K562 (cell line): ENCODE results near the gene ITM2B. TPM values are rescaled to one million over a fixed set of nuclear protein-coding genes. Genes with fewer than 3 reads are reported as not detected.

Experiments used
- ATAC-seq: fragments of 200-7000 bp; cut with Tn5 transposase; 3 replicates; pipeline ENCODE4 v1.9.1; 2020; ENCODE audit warnings: moderate library complexity
- BruUV-seq: library from RNA; stranded (reverse); fragments of 400-500 nt; replicated peaks from 2 replicates; lab custom pipeline; 2021; lab: Mats Ljungman, UMichigan
- CTCF ChIA-PET: fragments of 300-600 bp; formaldehyde crosslinking; extraction: SDS; loops from one replicate; lab custom pipeline; 2021; ENCODE audit warnings: low intra/inter-chr PET ratio; lab: Yijun Ruan, JAX
- POLR2A ChIA-PET: fragments of 300-600, 350-650 bp; sonication (Branson Sonifier 250); formaldehyde crosslinking; extraction: SDS; loops from one replicate; lab custom pipeline; 2021; ENCODE audit warnings: antibody characterized with exemption, inconsistent platforms; lab: Yijun Ruan, JAX
- DNase-seq, 4 experiments: peaks; one replicate each; pipeline versions ENCODE4 v3.0.0 to v3.0.0-alpha.2; 2011 to 2018; ENCODE audit warnings: low spot score in 3 of 4, mixed read lengths in 3 of 4; ENCODE audit errors: extremely low read depth in 1 of 4
- FAIRE-seq: peaks from 2 replicates; lab custom pipeline; 2011; peaks lifted over from hg19 to GRCh38; lab: Jason Lieb, UNC
- H2AFZ ChIP-seq: 2 replicates; pipeline ENCODE4 v1.6.0; 2011; ENCODE audit warnings: low read depth, low read length, control low read depth, inconsistent platforms
- H3K27ac ChIP-seq: fragments of 200-600 bp; 3 replicates; pipeline ENCODE4 v1.8.0; 2011; ENCODE audit warnings: low read depth, mild to moderate bottlenecking, control low read depth, inconsistent platforms, low read length, moderate library complexity, mixed read lengths; ENCODE audit errors: extremely low read depth
- H3K27me3 ChIP-seq, 2 experiments: fragments of 300-600 bp in 1 of 2; 2 replicates in 1 of 2; 3 replicates in 1 of 2; pipeline versions ENCODE4 v1.6.0 to v1.8.0; 2011; ENCODE audit warnings: inconsistent platforms in 2 of 2, low read length in 2 of 2, mild to moderate bottlenecking in 1 of 2, mixed read lengths in 1 of 2, moderate library complexity in 1 of 2; ENCODE audit not compliant: control insufficient read depth in 2 of 2, insufficient read depth in 2 of 2
- H3K36me3 ChIP-seq: fragments of 300-600 bp; 3 replicates; pipeline ENCODE4 v1.8.0; 2011; ENCODE audit warnings: mild to moderate bottlenecking, low read length, inconsistent platforms; ENCODE audit not compliant: control insufficient read depth, insufficient read depth
- H3K4me1 ChIP-seq, 2 experiments: fragments of 200-600 bp in 1 of 2; replicated peaks in 1 of 2; 2 replicates in 1 of 2; 3 replicates in 1 of 2; pipeline versions ENCODE4 v1.5.1 to v1.8.0; 2011; ENCODE audit warnings: inconsistent platforms in 2 of 2, low read length in 2 of 2, mild to moderate bottlenecking in 1 of 2, mixed read lengths in 1 of 2, moderate library complexity in 1 of 2; ENCODE audit not compliant: control insufficient read depth in 2 of 2, insufficient read depth in 2 of 2
- H3K4me2 ChIP-seq: 2 replicates; pipeline ENCODE4 v1.6.1; 2011; ENCODE audit warnings: low read length, control low read depth, inconsistent platforms, mixed read lengths; ENCODE audit not compliant: insufficient read depth
- H3K4me3 ChIP-seq: fragments of 200-600 bp; sonication (generic), shearing (Covaris generic); 2 replicates; pipeline ENCODE4 v1.5.1; 2016; ENCODE audit warnings: control low read depth, inconsistent platforms
- H3K79me2 ChIP-seq: fragments of 200-600 bp; 3 replicates; pipeline ENCODE4 v1.8.0; 2011; ENCODE audit warnings: low read length, inconsistent platforms; ENCODE audit not compliant: control insufficient read depth, insufficient read depth
- H3K9ac ChIP-seq, 2 experiments: 2 replicates each; pipeline versions ENCODE4 v1.6.0 to v1.6.1; 2011; ENCODE audit warnings: low read depth in 2 of 2, low read length in 2 of 2, control low read depth in 1 of 2, inconsistent platforms in 1 of 2, mild to moderate bottlenecking in 1 of 2, mixed read lengths in 1 of 2; ENCODE audit not compliant: insufficient read depth in 1 of 2
- H3K9me1 ChIP-seq: one replicate; pipeline ENCODE4 v1.6.0; 2011; ENCODE audit warnings: inconsistent platforms, mild to moderate bottlenecking, low read length, moderate library complexity; ENCODE audit not compliant: control insufficient read depth, insufficient read depth
- H3K9me3 ChIP-seq: replicated peaks from 2 replicates; pipeline ENCODE4 v1.5.1; 2011; ENCODE audit warnings: low read depth, low read length, inconsistent platforms; ENCODE audit not compliant: control insufficient read depth, insufficient read depth
- H4K20me1 ChIP-seq: replicated peaks from 2 replicates; pipeline ENCODE4 v1.6.1; 2011; ENCODE audit warnings: low read length, inconsistent platforms, mixed read lengths; ENCODE audit not compliant: control insufficient read depth, insufficient read depth
- ATF2 ChIP-seq: sonication (generic); formaldehyde crosslinking; IDR thresholded peaks from 2 replicates; pipeline ENCODE4 v1.8.1; 2022; ENCODE audit warnings: missing genetic modification reagents
- CGGBP1 ChIP-seq: fragments of 250-450 bp; sonication (Bioruptor Pico); IDR thresholded peaks from 2 replicates; pipeline ENCODE4 v1.9.0; 2021; ENCODE audit warnings: mild to moderate bottlenecking
- EP400 ChIP-seq: fragments of 450-650 bp; IDR thresholded peaks from 2 replicates; pipeline ENCODE4 v1.6.1; 2017; ENCODE audit warnings: antibody characterized with exemption, mild to moderate bottlenecking, moderate library complexity
- HES1 ChIP-seq: fragments of 450-650 bp; IDR thresholded peaks from 2 replicates; pipeline ENCODE4 v1.6.1; 2016; ENCODE audit warnings: low read depth, mild to moderate bottlenecking, moderate library complexity
- RNF2 ChIP-seq: sonication (generic); IDR thresholded peaks from 2 replicates; pipeline ENCODE4 v1.6.1; 2016
- SNIP1 ChIP-seq: fragments of 450-650 bp; IDR thresholded peaks from 2 replicates; pipeline ENCODE4 v1.7.1; 2017; ENCODE audit warnings: low read depth, mild to moderate bottlenecking
- ZNF124 ChIP-seq: sonication (generic); formaldehyde crosslinking; IDR thresholded peaks from 2 replicates; pipeline ENCODE4 v1.8.1; 2022; ENCODE audit warnings: missing genetic modification reagents
- ZNF239 ChIP-seq: fragments of 250-450 bp; sonication (Bioruptor Pico); IDR thresholded peaks from 2 replicates; pipeline ENCODE4 v1.4.0; 2020; ENCODE audit warnings: mild to moderate bottlenecking
- WGBS: fragments of 100-300 bp; shearing (Covaris generic); methylation state at CpG from one replicate; pipeline ENCODE4 v1.1.6; 2016; ENCODE audit warnings: low coverage, mixed read lengths; ENCODE audit not compliant: insufficient coverage; ENCODE audit errors: missing lambda C conversion rate; 5-methylcytosine and 5-hydroxymethylcytosine counted together
- in situ Hi-C: fragments of 300-500 bp; cut with MboI; formaldehyde crosslinking; loops from 4 replicates; pipeline ENCODE4 v1.15.0; 2018; ENCODE audit warnings: inconsistent platforms, mixed read lengths
- intact Hi-C: fragments of 100-400 bp; cut with micrococcal nuclease; formaldehyde crosslinking; loops from 2 replicates; pipeline ENCODE4 v1.14.2; 2022
- polyA plus RNA-seq, 8 experiments: library from polyadenylated mRNA; depleted of rRNA in 4 of 8; stranded (reverse) in 5 of 8; unstranded in 3 of 8; fragments of >200 nt; fragmentation: Nextera tagmentation in 2 of 8; fragmentation: Illumina TruSeq in 1 of 8; extraction: Ambion mirVana in 2 of 8; extraction: Trizol in 1 of 8; gene quantifications; 2 replicates each; pipeline versions ENCODE4 v1.2.1 to v1.2.3, GENCODE V29; 2011 to 2014; ENCODE audit warnings: inconsistent platforms in 1 of 8, missing spikeins in 1 of 8
- total RNA-seq, 7 experiments: library from RNA; depleted of rRNA in 6 of 7; stranded (reverse); fragments of >200 nt in 6 of 7; fragmentation: Illumina TruSeq in 2 of 7; extraction: Trizol in 2 of 7; gene quantifications; 2 replicates each; pipeline versions ENCODE4 v1.2.1 to v1.2.3, GENCODE V29; 2011 to 2021; ENCODE audit warnings: low replicate concordance in 1 of 7

ITM2B gene
- total and polyA plus RNA-seq, 9 of the 15 experiments (the other 6 are each of a cell fraction or from before 2014, with no cell fraction given), result 22.0 to 83.8 (median 45.0) TPM

- TF ChIP-seq ZNF124 (CRISPR knock-in tag), result no peak
- no peak for TF ChIP-seq RNF2
- TF ChIP-seq EP400, result no peak
- no peak for TF ChIP-seq ATF2 (CRISPR knock-in tag)
- TF ChIP-seq ZNF239, result no peak
- no peak for TF ChIP-seq SNIP1
- TF ChIP-seq CGGBP1 (CRISPR knock-in tag), result no peak
- TF ChIP-seq HES1, result no peak
- WGBS, result 15% methylated on average over 7 of the region's 8 CpGs
- no peak overlapping the region for H3K4me3 ChIP-seq
- H3K27ac ChIP-seq, result no peak overlapping the region
- no peaks in the 10 kb centered on the region for H3K9me3 ChIP-seq
- no peak overlapping the region for H3K9ac ChIP-seq
- H4K20me1 ChIP-seq, result no peaks in the 10 kb centered on the region
- peak overlapping the region; percentile 70 for H2AFZ ChIP-seq
- no TSS peak for BruUV-seq
- H3K4me1 ChIP-seq, result no peaks in the 10 kb centered on the region; a peak in 1 of 5 replicates
- in situ Hi-C loops, result no loop called here
- DNase-seq (no peak), ATAC-seq (no peak), FAIRE-seq (no peak)
- POLR2A ChIA-PET, result no interaction called here
- H3K36me3 ChIP-seq, result no peaks in the 10 kb centered on the region
- CTCF ChIA-PET, result no interaction called here
- H3K4me2 ChIP-seq, result no peak overlapping the region
- intact Hi-C loops, result no loop called here
- no peaks in the 10 kb centered on the region for H3K9me1 ChIP-seq
- no peaks in the 10 kb centered on the region for H3K27me3 ChIP-seq
- H3K79me2 ChIP-seq, result no peaks in the 10 kb centered on the region
Observed at GRCh38 chr13:48220981-48221685, 11.9 kb upstream of the ITM2B start.
